ENCODE data around the gene IGFBP2. TPM values are rescaled to one million over a fixed set of nuclear protein-coding genes. Genes with fewer than 3 reads are reported as not detected.

Gene IGFBP2
- total and polyA plus RNA-seq, 2 donors (not counting 1 experiment from before 2014, with no cell fraction given) = not detected

- H3K4me2 ChIP-seq (replicated peaks; ENCODE audit: low read depth, low read length, poor library complexity, severe bottlenecking) = no peak overlapping the region
- CTCF ChIA-PET = interaction anchor here (1.5 kb wide), 1 partner anchor 10 kb away, joined by 5 read pairs; no protein-coding TSS in a partner anchor
- H4K20me1 ChIP-seq (ENCODE audit: control insufficient read depth, insufficient read depth, low read length, poor library complexity, severe bottlenecking) = no peaks in the 10 kb centered on the region
- H3K27ac ChIP-seq (ENCODE audit: low read length in 2 of 2) = no peak overlapping the region
- no peaks in the 10 kb centered on the region for H3K36me3 ChIP-seq (replicated peaks in 1 of 2; ENCODE audit: control extremely low read depth in 1 of 2, control insufficient read depth in 1 of 2, extremely low read depth in 1 of 2, insufficient read depth in 2 of 2, low read length in 1 of 2)
- H3K79me2 ChIP-seq (ENCODE audit: control insufficient read depth, insufficient read depth, low read length) = no peaks in the 10 kb centered on the region
- no peak overlapping the region for H3K9ac ChIP-seq (ENCODE audit: low read length)
- no peaks in the 10 kb centered on the region for H3K4me1 ChIP-seq (ENCODE audit: control insufficient read depth in 2 of 2, insufficient read depth in 2 of 2, low read length in 2 of 2)
- no peak overlapping the region for H3K4me3 ChIP-seq (ENCODE audit: control extremely low read depth in 1 of 5, extremely low read depth in 1 of 5, insufficient read depth in 1 of 5, low read depth in 2 of 5, low read length in 4 of 5)
- no peak for ATAC-seq (ENCODE audit: low read depth)
- no peak overlapping the region for H3K4me3 Mint-ChIP-seq
- H2AFZ ChIP-seq (ENCODE audit: insufficient read depth, low read depth, low read length, poor library complexity, severe bottlenecking) = no peak overlapping the region
- WGBS (ENCODE audit: insufficient coverage) = 87% methylated on average over 9 of the region's 9 CpGs
- DNase-seq = no peak
- peaks cover 36% of the 10 kb centered on the region for H3K27me3 Mint-ChIP-seq
- H3K27ac Mint-ChIP-seq = no peak overlapping the region
- POLR2A ChIA-PET = no interaction called here
- intact Hi-C loops (cut with micrococcal nuclease) = no loop called here
- no peaks in the 10 kb centered on the region for H3K9me3 ChIP-seq (ENCODE audit: control extremely low read depth in 1 of 3, control insufficient read depth in 2 of 3, insufficient read depth in 1 of 3, low read length in 2 of 3)
- no peak for TF ChIP-seq CTCF (IDR thresholded peaks at IDR 0.05)
- TF ChIP-seq EZH2 (IDR thresholded peaks at IDR 0.05; ENCODE audit: borderline replicate concordance, insufficient read depth, low read depth, low read length, poor library complexity, severe bottlenecking) = no peak
- H3K9me3 Mint-ChIP-seq (ENCODE audit: insufficient read depth) = no peaks in the 10 kb centered on the region
- H3K4me1 Mint-ChIP-seq = no peaks in the 10 kb centered on the region
- peaks cover 0 to 3% (median 0%) of the 10 kb centered on the region in 4 experiments for H3K27me3 ChIP-seq (replicated peaks in 1 of 4; ENCODE audit: control extremely low read depth in 1 of 4, control insufficient read depth in 3 of 4, insufficient read depth in 4 of 4, low read length in 3 of 4)
Observed at GRCh38 chr2:216677439-216678097, 44.3 kb downstream of the IGFBP2 start.

GRCh38 chr2:216678098-216678465 is 44.9 kb downstream of the IGFBP2 start:
- Histone ChIP-seq H3K27me3 (replicated peaks in 1 of 4; ENCODE audit: control extremely low read depth in 1 of 4, control insufficient read depth in 3 of 4, insufficient read depth in 4 of 4, low read length in 3 of 4) (peaks cover 0 to 5% (median 0%) of the 10 kb centered on the region in 4 experiments), H3K4me2 (replicated peaks; ENCODE audit: low read depth, low read length, poor library complexity, severe bottlenecking) (no peak overlapping the region), H3K4me1 (ENCODE audit: control insufficient read depth in 2 of 2, insufficient read depth in 2 of 2, low read length in 2 of 2) (no peaks in the 10 kb centered on the region), H2AFZ (ENCODE audit: insufficient read depth, low read depth, low read length, poor library complexity, severe bottlenecking) (no peak overlapping the region), H3K9ac (ENCODE audit: low read length) (no peak overlapping the region), H4K20me1 (ENCODE audit: control insufficient read depth, insufficient read depth, low read length, poor library complexity, severe bottlenecking) (no peaks in the 10 kb centered on the region), H3K36me3 (replicated peaks in 1 of 2; ENCODE audit: control extremely low read depth in 1 of 2, control insufficient read depth in 1 of 2, extremely low read depth in 1 of 2, insufficient read depth in 2 of 2, low read length in 1 of 2) (no peaks in the 10 kb centered on the region), H3K9me3 (ENCODE audit: control extremely low read depth in 1 of 3, control insufficient read depth in 2 of 3, insufficient read depth in 1 of 3, low read length in 2 of 3) (no peaks in the 10 kb centered on the region), H3K79me2 (ENCODE audit: control insufficient read depth, insufficient read depth, low read length) (no peaks in the 10 kb centered on the region), H3K27ac (ENCODE audit: low read length in 2 of 2) (no peak overlapping the region), H3K4me3 (ENCODE audit: control extremely low read depth in 1 of 5, extremely low read depth in 1 of 5, insufficient read depth in 1 of 5, low read depth in 2 of 5, low read length in 4 of 5) (no peak overlapping the region)
- H3K4me3 Mint-ChIP-seq = no peak overlapping the region
- no peak for TF ChIP-seq EZH2 (IDR thresholded peaks at IDR 0.05; ENCODE audit: borderline replicate concordance, insufficient read depth, low read depth, low read length, poor library complexity, severe bottlenecking)
- TF ChIP-seq CTCF (IDR thresholded peaks at IDR 0.05) = no peak
- no peaks in the 10 kb centered on the region for H3K4me1 Mint-ChIP-seq
- ATAC-seq (ENCODE audit: low read depth) (no peak), DNase-seq (no peak)
- WGBS (ENCODE audit: insufficient coverage) = 98% methylated on average over 8 of the region's 12 CpGs
- CTCF ChIA-PET = interaction anchor here (0.8 to 1.5 kb wide), 2 partner anchors 11 to 1035 kb away, joined by 4 to 5 read pairs; no protein-coding TSS in a partner anchor
- H3K9me3 Mint-ChIP-seq (ENCODE audit: insufficient read depth) = no peaks in the 10 kb centered on the region
- POLR2A ChIA-PET = no interaction called here
- no peak overlapping the region for H3K27ac Mint-ChIP-seq
- H3K27me3 Mint-ChIP-seq = peaks cover 37% of the 10 kb centered on the region
- intact Hi-C loops (cut with micrococcal nuclease) = no loop called here
